CD14-positive monocyte (primary cell): ENCODE data around the gene MAD1L1. TPM values are rescaled to one million over a fixed set of nuclear protein-coding genes. Genes with fewer than 3 reads are reported as not detected.

Source experiments
- DNase-seq, 3 donors: peaks; one replicate each; pipeline ENCODE4 v3.0.0-alpha.2; 2011 to 2022
- H2AFZ ChIP-seq: 2 replicates; pipeline ENCODE4 v1.6.0; 2012; ENCODE audit warnings: mild to moderate bottlenecking, low read depth, low read length, inconsistent platforms; ENCODE audit not compliant: insufficient read depth, poor library complexity, severe bottlenecking
- H3K27ac ChIP-seq, 2 donors: 1 replicate in 1 of 2; 2 replicates in 1 of 2; pipeline ENCODE4 v1.5.1; 2012 to 2013; ENCODE audit warnings: low read length in 2 of 2, control low read depth in 1 of 2, inconsistent platforms in 1 of 2, low read depth in 1 of 2, mild to moderate bottlenecking in 1 of 2
- H3K27me3 ChIP-seq, 2 donors: one replicate each; pipeline versions ENCODE4 v1.6.0 to v1.6.1; 2011 to 2013; ENCODE audit warnings: low read length in 2 of 2; ENCODE audit not compliant: control insufficient read depth in 2 of 2, insufficient read depth in 2 of 2
- H3K36me3 ChIP-seq, 2 donors: replicated peaks in 1 of 2; 1 replicate in 1 of 2; 2 replicates in 1 of 2; pipeline versions ENCODE4 v1.5.1 to v1.6.1; 2012 to 2013; ENCODE audit warnings: low read length in 2 of 2, control low read depth in 1 of 2, inconsistent platforms in 1 of 2, mild to moderate bottlenecking in 1 of 2; ENCODE audit not compliant: insufficient read depth in 2 of 2, control insufficient read depth in 1 of 2
- H3K4me1 ChIP-seq, 2 donors: 1 replicate in 1 of 2; 2 replicates in 1 of 2; pipeline versions ENCODE4 v1.5.1 to v1.6.1; 2012 to 2013; ENCODE audit warnings: low read length in 2 of 2, control low read depth in 1 of 2, inconsistent platforms in 1 of 2, mild to moderate bottlenecking in 1 of 2, moderate library complexity in 1 of 2; ENCODE audit not compliant: insufficient read depth in 2 of 2, control insufficient read depth in 1 of 2
- H3K4me2 ChIP-seq: replicated peaks from 2 replicates; pipeline ENCODE3; 2012; ENCODE audit warnings: low read length, moderate library complexity, mild to moderate bottlenecking; ENCODE audit not compliant: poor library complexity, severe bottlenecking; ENCODE audit errors: extremely low read depth
- H3K4me3 ChIP-seq, 3 experiments: fragments of 200-600 bp in 1 of 3; sonication (generic) in 1 of 3; replicated peaks in 1 of 3; 1 replicate in 2 of 3; 2 replicates in 1 of 3; pipeline ENCODE4 v1.5.1; 2011 to 2013; ENCODE audit warnings: low read length in 3 of 3, mild to moderate bottlenecking in 3 of 3, control low read depth in 2 of 3, low read depth in 2 of 3, inconsistent platforms in 1 of 3, moderate library complexity in 1 of 3
- H3K79me2 ChIP-seq: 2 replicates; pipeline ENCODE4 v1.6.0; 2012; ENCODE audit warnings: mild to moderate bottlenecking, control low read depth, inconsistent platforms, low read length, moderate library complexity; ENCODE audit not compliant: insufficient read depth
- H3K9ac ChIP-seq: 2 replicates; pipeline ENCODE4 v1.6.0; 2017; ENCODE audit warnings: low read length, mild to moderate bottlenecking; ENCODE audit not compliant: insufficient read depth, poor library complexity, severe bottlenecking
- H3K9me3 ChIP-seq, 2 donors: replicated peaks in 1 of 2; 1 replicate in 1 of 2; 2 replicates in 1 of 2; pipeline versions ENCODE4 v1.5.1 to v1.6.1; 2012 to 2013; ENCODE audit warnings: low read length in 2 of 2, control low read depth in 1 of 2; ENCODE audit not compliant: control insufficient read depth in 1 of 2, insufficient read depth in 1 of 2
- H4K20me1 ChIP-seq: 2 replicates; pipeline ENCODE4 v1.6.0; 2012; ENCODE audit warnings: mild to moderate bottlenecking, low read length, control low read depth, moderate library complexity; ENCODE audit not compliant: insufficient read depth
- H3K27ac Mint-ChIP-seq, 7 donors: one replicate each; pipeline ENCODE4 v1.8.0; 2020; ENCODE audit warnings: mild to moderate bottlenecking in 7 of 7, mixed read lengths in 7 of 7, moderate library complexity in 6 of 7, inconsistent platforms in 2 of 7
- H3K27me3 Mint-ChIP-seq, 3 donors: one replicate each; pipeline ENCODE4 v1.8.0; 2021 to 2022; ENCODE audit warnings: low read depth in 3 of 3, mild to moderate bottlenecking in 3 of 3, mixed read lengths in 3 of 3, moderate library complexity in 3 of 3, inconsistent platforms in 1 of 3
- H3K36me3 Mint-ChIP-seq, 2 donors: one replicate each; pipeline ENCODE4 v1.8.0; 2020; ENCODE audit warnings: mixed read lengths in 2 of 2, inconsistent platforms in 1 of 2, mild to moderate bottlenecking in 1 of 2
- H3K4me1 Mint-ChIP-seq: one replicate; pipeline ENCODE4 v1.8.0; 2020; ENCODE audit warnings: mild to moderate bottlenecking, mixed read lengths
- H3K4me3 Mint-ChIP-seq, 2 donors: one replicate each; pipeline ENCODE4 v1.8.0; 2020; ENCODE audit warnings: mild to moderate bottlenecking in 2 of 2, mixed read lengths in 2 of 2, moderate library complexity in 1 of 2
- H3K9me3 Mint-ChIP-seq, 7 donors: one replicate each; pipeline ENCODE4 v1.8.0; 2020 to 2022; ENCODE audit warnings: mixed read lengths in 7 of 7, mild to moderate bottlenecking in 6 of 7, moderate library complexity in 6 of 7, inconsistent platforms in 2 of 7
- CTCF ChIP-seq: fragments of 200-600 bp; IDR thresholded peaks from one replicate; pipeline ENCODE4 v1.8.0; 2022; ENCODE audit warnings: antibody characterized with exemption, mild to moderate bottlenecking
- WGBS: methylation state at CpG from one replicate; pipeline ENCODE4 v1.1.5; 2013; ENCODE audit warnings: missing lambda C conversion rate; ENCODE audit not compliant: insufficient coverage; 5-methylcytosine and 5-hydroxymethylcytosine counted together
- intact Hi-C, 2 donors: fragments of 100-400 bp; cut with micrococcal nuclease; formaldehyde crosslinking; loops; one replicate each; pipeline versions ENCODE4 v1.15.0 to v1.15.1; 2023
- polyA plus RNA-seq, 3 donors: library from polyadenylated mRNA; depleted of rRNA in 1 of 3; unstranded in 2 of 3; stranded (reverse) in 1 of 3; fragments of 300-500 nt in 2 of 3; fragments of >200 nt in 1 of 3; fragmentation: Illumina TruSeq in 2 of 3; gene quantifications; 1 replicate in 2 of 3; 2 replicates in 1 of 3; pipeline ENCODE4 v1.2.3, GENCODE V29; 2012 to 2021

The MAD1L1 gene
- polyA plus RNA-seq, 3 donors = 22.0 to 39.4 (median 33.2) TPM

GRCh38 chr7:1920266-1920681, 312.5 kb downstream of the MAD1L1 start:
- H3K27ac ChIP-seq = peak overlapping the region; percentile 64 to 88
- Mint-ChIP-seq H3K27me3 (peaks cover 0 to 5% (median 0%) of the 10 kb centered on the region in 3 donors), H3K9me3 (no peaks in the 10 kb centered on the region), H3K4me3 (peak overlapping the region; percentile 81 to 91), H3K27ac (peak overlapping the region; percentile 79 to 92 (median 88)), H3K36me3 (peaks cover 29 to 37% of the 10 kb centered on the region in 2 donors), H3K4me1 (peaks cover 70% of the 10 kb centered on the region)
- H3K9me3 ChIP-seq = no peaks in the 10 kb centered on the region
- 0% methylated on average over 18 of the region's 20 CpGs for WGBS
- peaks cover 65% of the 10 kb centered on the region for H4K20me1 ChIP-seq
- H2AFZ ChIP-seq = peak overlapping the region; percentile 14
- TF ChIP-seq CTCF = no peak
- H3K79me2 ChIP-seq = peaks cover 9% of the 10 kb centered on the region
- peak overlapping the region; percentile 1 to 61 (median 34) for H3K4me3 ChIP-seq
- H3K9ac ChIP-seq = peak overlapping the region; percentile 71
- peak overlapping the region; percentile 60 for H3K4me2 ChIP-seq
- intact Hi-C loops = no loop called here
- H3K27me3 ChIP-seq = no peaks in the 10 kb centered on the region
- H3K36me3 ChIP-seq = peaks cover 0 to 4% of the 10 kb centered on the region in 2 donors
- peaks cover 45 to 58% of the 10 kb centered on the region in 2 donors for H3K4me1 ChIP-seq
- DNase-seq = peak; percentile 72 to 86 (median 73)

- peak overlapping the region; percentile 60 for H3K4me2 ChIP-seq
- Mint-ChIP-seq H3K27ac (peak overlapping the region; percentile 79 to 92 (median 88)), H3K36me3 (peaks cover 31 to 37% of the 10 kb centered on the region in 2 donors), H3K4me1 (peaks cover 70% of the 10 kb centered on the region), H3K4me3 (peak overlapping the region; percentile 81 to 91), H3K9me3 (no peaks in the 10 kb centered on the region), H3K27me3 (peaks cover 0 to 5% (median 0%) of the 10 kb centered on the region in 3 donors)
- H3K27me3 ChIP-seq = no peaks in the 10 kb centered on the region
- intact Hi-C loops = no loop called here
- peak overlapping the region; percentile 64 to 88 for H3K27ac ChIP-seq
- H3K36me3 ChIP-seq = peaks cover 0 to 4% of the 10 kb centered on the region in 2 donors
- H3K9ac ChIP-seq = peak overlapping the region; percentile 71
- peak overlapping the region; percentile 14 for H2AFZ ChIP-seq
- peaks cover 64% of the 10 kb centered on the region for H4K20me1 ChIP-seq
- peaks cover 12% of the 10 kb centered on the region for H3K79me2 ChIP-seq
- TF ChIP-seq CTCF = no peak
- no peaks in the 10 kb centered on the region for H3K9me3 ChIP-seq
- peak; percentile 59 to 73 (median 73) for DNase-seq
- 27% methylated on average over 20 of the region's 22 CpGs for WGBS
- H3K4me1 ChIP-seq = peaks cover 45 to 58% of the 10 kb centered on the region in 2 donors
- peak overlapping the region; percentile 1 to 61 (median 34) for H3K4me3 ChIP-seq
Observed at GRCh38 chr7:1919539-1920265, 313.0 kb downstream of the MAD1L1 start.
